HG02885 (cell line): ENCODE data around the gene HADHA.
"Not testable (repeated sequence)": the region's sequence is repeated elsewhere in the genome, so short reads cannot be mapped to it uniquely, and the experiment has no call there.

Experiments used
- ATAC-seq: cut with Tn5 transposase; IDR thresholded peaks from one replicate; pipeline ENCODE4 v1.9.1; 2021; ENCODE audit warnings: mild to moderate bottlenecking; ENCODE audit not compliant: unreplicated experiment, poor library complexity

The HADHA gene

DNA sequence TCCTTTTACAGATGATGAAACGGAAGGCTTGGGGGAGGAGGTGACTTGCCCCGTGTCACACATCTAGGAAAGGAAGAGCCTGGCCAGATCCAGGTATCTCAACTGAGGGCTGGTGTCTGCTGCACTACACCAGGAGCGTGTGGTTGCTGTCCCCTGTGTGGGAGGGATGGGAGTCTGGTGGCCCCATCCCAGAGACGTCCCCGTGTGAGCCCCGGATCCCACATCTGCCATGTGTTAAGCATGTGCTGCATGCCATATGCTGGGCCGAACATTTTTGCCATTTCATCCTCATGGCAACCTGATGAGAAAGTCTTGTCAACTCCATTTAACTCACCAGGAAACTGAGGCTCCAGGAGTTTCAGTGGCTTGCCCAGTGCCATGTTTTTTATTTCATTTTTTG lies 67.3 kb downstream of the HADHA start:
- no peak for ATAC-seq

DNA sequence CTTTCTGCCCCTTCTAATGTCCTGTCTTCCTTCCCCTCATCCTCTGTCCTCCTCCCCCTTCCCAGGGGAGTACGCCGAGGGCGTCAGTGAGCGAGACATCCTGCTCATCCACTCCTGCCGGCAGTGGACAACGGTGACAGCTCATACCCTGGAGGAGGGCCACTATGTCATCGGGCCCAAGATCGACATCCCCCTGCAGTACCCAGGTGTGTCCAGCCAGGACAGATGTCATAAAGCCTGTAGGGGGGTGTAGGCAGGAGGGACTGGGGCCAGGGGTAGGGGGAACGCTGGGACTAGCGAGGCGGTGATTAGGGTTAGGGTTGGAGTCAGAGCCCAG lies 68.2 kb downstream of the HADHA start:
- no peak for ATAC-seq

DNA sequence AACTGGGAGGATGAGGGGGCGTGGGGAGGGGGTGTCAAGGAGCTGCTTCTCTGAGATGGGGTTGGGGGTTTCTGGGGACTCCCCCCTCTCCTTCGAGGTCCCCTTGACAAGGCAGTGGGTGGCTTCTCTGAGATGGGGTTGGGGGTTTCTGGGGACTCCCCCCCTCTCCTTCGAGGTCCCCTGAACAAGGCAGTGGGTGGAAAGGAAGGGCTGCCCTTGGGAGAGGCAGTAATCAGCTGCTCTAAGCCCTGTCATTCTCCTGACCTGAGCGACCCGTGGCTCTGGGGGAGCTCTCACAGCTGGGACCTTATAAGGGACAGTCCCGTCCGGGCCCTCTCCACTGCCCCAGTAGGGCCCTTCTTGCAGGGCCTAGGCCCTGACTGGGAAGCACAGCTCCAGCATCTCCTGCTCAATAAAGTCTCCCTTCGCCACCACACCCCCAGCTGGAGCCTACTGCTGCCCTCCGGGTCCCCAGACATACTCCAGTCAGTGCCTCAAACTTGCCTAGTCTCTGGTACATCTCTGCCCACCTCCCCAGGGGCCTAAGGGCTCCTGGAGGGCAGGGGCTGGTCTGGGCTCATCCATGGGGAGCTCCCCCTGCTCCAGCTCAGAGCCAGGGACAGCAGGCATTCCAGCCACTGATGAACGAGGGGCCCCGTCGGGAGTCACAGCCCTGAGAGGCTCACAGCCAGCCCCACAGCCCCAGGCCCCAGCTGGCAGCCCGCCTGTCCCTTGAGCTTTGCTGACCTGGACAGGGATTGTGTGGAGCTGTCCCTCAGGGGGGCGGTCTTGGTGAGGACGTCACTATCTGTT lies 68.8 kb downstream of the HADHA start:
- ATAC-seq = no peak

DNA sequence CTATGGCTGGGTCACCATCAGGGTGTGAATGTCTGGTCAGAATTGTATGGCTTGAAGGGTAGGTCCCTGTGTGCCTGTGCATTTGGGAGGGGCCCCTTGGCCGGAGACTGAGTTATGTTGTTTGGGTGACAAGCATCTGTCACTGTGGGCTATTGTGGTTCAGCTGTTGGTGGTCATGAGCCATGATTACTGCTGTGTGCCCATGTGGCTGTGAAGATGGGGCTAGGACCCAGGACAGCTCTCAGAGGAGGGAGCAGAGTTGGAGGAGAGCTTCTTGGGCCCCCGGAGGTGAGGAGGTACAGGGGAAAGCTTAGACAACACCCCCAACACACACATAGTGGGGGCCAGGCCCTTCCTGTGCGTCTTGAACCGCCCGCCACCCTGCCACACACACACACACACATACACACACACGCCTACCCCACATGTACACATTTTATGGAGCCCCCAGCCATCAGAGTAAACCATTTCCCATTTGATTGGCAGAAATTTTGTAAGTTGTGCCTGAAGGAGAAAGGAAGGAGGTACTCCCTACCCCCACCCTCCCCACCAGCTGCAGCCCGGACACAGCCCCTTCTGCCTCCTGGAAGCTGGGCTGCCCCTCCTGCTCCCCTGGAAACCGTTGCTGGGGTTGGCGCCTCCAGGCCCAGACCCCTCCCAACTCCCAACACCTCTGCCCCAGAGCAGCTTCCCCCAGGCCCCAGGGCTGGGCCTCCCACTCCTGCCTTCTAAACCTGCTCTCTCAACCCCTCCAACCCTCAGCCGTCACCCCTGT lies 69.6 kb downstream of the HADHA start:
- no peak for ATAC-seq

DNA sequence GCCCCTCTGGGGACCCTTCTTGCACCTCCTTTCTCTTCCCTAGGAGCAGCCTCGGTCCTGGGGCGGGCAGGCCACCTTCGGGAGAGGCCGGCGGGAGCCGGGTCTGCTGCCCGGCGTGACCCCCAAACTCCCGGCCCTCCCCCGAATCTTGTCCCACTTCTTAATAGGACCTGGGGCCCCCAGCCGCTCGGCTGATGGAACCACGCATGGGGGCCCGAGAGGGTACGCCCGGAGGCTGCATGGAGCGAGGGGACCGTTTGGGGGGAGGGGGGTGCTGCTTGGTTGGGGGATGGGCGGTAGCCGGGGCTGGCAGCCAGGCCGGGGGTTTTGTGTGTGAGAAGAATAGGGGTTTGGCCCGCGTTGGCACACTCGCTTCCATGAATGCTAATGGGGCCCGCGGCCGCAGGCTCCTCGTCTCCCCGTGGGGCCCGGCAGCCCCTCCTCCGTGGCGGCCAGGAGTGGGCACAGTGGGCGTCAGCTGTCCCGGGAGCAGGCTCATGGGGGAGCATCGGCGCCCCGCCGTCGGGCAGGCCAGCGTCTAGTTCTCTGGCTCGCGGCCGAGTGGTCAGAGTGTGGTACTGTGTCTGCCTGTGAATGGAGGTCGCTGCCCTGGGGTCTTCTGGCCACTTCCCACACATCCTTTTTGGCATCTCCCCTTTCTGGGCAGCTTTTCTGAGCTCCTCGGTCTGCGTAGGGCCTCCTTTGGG lies 70.5 kb downstream of the HADHA start:
- no peak for ATAC-seq

DNA sequence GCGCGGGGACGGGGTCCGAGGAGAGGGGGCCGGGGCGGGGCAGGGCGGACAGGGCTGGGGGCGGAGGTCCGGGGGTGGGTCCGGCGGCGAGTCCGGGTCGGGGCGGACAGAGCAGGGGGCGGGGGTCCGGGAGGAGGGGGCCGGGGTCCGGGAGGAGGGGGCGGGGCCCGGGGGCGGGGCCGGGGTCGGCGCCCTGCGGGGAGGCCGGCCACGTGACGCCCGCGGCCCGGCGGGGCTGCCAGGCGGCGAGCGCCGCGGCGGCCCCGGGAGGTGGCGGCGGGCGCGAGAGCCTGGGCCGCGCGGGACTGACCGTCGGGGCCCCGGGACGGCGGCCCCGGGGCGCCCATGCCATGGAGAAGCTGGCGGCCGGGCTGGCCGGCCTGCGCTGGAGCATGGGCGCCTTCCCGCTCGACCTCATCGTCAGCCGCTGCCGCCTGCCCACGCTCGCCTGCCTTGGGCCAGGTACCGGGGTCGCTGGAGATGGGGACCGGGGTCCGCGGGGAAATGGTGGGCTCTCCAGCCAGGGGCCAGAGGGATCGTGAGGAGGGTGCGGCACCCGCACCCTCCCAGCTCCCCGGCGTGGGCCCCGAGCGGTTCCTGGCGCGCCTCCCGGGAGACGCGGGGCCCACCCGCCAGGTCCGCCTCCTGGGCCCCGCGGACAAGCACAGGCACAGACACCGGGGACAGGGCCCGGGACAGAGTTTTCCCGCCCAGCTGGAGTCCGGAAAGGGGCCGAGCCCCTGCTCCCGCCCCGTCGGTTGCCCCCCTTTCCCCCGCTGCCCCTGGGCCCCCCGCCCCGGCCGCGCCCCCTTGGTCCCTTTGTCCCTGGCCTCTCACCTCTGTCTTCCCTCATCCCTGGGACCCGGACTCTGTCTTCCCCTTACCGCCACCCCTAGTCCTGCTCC lies 71.3 kb downstream of the HADHA start, which contains the start of gene GAREM2:
Gene GAREM2 (plus strand): TSS at position 218 of the 905 bp plus-strand sequence. CDS start 133 bp downstream, at position 351.
- no peak for ATAC-seq

DNA sequence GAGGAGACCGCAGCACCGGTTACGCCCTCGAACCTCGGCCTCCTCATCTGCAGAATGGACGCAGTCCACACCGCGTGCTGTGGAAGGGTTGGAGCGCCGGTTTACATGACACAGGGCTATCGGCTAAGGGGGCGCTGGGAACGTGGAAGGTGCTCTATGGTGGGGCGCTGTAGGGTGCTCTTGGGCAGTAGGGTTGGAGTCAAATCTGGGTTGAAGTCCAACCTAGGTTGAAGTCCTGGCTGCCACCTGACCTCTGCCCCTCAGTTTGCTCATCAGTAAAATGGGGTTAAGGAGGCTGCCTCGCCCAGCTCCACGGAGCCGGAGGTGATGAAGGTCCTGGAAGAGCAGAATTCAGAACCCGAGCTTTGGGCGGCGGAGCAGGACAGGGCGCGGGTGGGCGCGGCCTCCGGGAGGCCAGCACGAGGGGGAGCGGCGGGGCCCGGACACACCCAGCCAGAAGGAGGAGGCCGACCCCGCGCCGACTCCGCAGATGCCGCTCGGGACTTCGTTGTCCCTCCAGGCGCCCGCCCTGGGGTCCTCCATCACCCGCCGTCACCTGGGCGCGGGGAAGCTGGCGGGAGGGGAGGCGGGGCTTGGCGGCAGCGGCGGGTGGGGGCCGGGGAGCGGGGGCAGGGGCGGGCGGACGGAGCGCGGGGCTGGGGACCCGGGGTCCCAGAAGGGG lies 72.1 kb downstream of the HADHA start:
- ATAC-seq = no peak

DNA sequence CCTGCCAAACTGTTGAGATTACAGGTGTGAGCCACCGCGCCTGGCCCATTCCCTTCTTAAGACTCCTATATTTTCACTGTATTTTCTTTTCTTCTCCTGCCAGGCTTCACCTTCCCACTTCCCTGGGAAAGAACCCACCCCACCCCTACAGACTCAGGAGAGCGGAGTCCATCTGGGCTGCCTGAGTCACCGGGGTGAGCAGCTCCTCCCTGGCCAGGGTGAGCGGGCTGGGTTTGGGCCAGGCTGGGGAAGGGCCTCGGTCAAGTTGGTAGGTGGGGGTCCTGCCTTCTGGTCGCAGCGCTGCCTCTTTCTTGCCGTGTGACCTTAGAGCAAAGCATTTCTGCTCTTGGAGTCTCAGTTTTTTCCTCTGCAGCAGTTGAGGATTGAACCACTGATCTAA lies 73.6 kb downstream of the HADHA start:
- no peak for ATAC-seq

DNA sequence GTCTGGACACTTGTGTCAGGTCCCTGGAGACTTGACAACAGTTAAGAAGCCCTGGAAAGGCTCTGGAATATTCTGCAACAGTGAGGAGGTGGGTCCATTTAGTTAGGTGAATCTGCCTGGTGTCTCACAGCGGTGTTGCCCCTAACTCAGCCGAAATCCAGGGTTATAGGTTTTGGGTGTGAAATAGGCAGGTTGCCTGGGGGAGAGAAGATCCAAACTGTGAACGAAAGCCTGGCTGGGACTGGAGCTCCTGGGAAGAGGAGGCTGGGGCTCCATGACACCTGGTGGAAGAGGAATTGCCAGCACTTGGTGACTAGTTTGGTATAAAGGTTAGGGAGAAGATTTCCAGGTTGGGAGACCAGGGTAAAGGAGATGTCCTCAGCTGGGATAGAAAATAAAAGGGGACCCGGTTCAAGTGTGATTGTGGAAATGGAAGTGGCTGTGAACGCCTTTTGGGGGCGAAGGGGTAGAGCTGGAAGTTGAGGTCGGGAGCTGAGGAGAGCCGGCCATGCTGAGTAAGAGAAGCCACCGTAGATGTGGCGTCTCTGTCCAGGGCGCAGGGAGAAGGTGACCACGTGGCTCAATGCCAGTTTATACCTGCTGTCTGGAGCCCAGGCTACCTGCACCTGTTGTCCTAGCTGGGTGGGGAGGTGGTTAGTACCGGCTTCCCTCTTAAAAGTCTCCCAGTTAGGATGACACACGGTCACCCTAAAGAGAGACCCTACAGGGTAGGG lies 74.6 kb downstream of the HADHA start:
- ATAC-seq = no peak

DNA sequence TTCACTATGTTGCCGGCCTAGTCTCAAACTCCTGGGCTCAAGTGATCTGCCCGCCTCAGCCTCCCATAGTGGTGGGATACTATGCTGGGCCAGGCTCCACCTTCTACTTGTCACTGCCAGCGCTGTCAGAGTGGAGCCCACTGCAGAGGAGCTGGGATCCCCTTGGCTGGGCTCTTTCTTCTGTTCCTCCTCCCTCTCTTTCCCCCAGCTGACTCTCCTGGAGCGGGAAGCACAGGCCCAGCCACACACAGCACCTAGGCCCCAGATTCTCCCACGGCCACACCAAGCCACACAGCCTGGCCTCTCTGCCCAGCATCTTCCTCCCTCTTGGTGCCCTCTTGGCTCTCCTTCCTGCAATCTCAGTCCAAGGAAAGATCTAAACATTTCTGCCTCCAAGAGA lies 75.2 kb downstream of the HADHA start:
- no peak for ATAC-seq

DNA sequence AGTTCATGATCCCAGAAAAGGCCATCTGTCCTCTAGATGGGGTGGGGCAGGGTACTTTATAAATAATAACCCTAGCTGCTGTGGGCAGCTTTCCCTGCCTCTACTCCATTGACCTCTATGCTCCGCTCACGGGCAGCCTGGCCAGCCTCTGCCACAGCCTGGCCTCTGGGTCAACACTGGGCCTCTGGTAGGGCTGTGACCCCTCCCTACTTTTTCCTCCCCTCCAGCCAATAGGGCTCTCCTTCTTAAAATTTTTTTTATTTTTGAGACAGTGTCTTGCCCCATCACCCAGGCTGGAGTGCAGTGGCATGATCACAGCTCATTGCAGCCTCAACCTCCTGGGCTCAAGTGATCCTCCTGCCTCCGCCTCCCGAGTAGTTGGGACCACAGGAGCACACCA lies 75.6 kb downstream of the HADHA start:
- ATAC-seq = no peak

DNA sequence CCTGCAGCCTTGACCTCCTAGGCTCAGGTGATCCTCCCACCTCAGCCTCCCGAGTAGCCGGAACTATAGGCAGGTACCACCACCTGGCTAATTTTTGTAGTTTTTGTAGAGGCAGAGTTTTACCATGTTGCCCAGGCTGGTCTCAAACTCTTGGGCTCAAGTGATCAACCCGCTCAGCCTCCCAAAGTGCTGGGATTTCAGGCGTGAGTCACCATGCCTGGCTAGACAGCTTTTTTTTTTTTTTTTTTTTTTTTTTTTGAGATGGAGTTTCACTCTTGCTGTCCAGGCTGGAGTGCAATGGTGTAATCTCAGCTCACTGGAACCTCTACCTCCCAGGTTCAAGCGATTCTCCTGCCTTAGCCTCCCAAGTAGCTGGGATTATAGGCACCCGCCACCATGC lies 77.9 kb downstream of the HADHA start:
- not testable (repeated sequence) for ATAC-seq

DNA sequence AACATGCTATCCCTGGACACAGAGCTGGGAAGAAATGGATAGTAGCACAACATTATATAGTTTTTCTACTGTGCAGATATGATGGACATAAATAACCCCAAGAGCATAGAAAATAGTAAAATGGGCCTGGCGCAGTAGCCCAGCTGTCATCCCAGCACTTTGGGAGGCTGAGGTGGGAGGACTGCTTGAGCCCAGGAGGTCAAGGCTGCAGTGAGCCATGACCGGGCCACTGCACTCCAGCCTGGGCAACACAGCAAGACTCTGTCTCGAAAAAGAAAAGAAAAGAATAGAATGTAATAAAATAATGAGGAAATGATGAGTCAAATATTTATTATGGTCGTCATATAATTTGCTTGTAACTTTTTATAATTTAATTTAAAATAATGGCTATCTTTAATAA lies 79.0 kb downstream of the HADHA start:
- ATAC-seq = no peak

DNA sequence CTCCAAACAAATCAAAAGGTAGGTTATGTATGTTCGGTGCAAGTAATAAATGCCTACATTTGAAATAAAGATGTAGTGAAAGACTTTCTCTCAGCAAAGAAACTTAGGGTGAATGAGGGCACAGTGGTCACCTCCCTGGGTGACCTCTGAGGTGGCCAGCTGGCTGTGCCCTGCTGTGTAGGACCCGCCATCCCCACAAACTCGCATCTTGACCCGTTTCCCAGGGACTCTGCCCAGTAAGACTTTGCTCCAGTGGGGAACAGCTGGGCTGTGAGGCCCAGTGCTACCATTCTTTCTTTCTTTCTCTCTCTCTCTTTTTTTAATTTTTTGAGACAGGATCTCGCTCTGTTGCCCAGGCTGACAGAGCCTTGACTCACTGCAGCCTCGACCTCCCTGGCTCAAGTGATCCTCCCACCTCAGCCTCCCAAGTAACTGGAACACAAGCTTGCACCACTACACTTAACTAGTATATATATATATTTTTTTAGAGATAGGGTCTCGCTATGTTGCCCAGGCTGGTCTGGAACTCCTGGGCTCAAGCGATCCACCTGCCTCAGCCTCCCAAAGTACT lies 79.7 kb downstream of the HADHA start:
- ATAC-seq = no peak

DNA sequence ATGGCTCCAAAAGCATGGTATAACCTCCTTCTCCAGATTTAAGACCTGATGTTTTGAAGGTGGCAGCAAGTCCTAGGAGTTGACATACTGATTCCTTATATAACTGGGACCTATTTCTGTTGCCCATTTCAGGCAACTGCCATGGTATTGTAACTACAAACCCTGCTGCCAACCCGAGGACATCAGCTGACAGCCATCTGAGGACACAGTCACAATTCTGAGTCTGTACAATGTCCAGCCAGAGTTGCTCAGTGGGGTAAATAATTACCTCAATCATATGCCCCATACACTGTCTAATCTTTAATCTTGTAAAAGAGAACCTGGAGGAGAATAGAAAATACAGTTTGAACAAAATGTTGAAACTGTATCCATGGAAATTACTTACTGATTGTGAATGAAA lies 80.2 kb downstream of the HADHA start:
- no peak for ATAC-seq

DNA sequence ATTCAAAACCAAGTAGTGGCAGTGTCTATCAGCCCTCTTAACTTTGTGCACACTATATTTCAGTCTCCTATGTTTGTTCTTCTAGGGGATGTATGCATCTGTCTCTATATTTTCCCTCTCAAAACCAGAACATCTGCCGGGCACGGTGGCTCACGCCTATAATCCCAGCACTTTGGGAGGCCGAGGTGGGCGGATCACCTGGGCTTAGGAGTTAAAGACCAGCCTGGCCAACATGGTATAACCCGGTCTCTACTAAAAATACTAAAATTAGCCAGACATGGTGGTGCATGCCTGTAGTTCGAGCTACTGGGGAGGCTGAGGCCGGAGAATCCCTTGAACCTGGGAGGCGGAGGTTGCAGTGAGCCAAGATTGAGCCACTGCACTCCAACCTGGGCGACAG lies 81.5 kb downstream of the HADHA start:
- no peak for ATAC-seq

DNA sequence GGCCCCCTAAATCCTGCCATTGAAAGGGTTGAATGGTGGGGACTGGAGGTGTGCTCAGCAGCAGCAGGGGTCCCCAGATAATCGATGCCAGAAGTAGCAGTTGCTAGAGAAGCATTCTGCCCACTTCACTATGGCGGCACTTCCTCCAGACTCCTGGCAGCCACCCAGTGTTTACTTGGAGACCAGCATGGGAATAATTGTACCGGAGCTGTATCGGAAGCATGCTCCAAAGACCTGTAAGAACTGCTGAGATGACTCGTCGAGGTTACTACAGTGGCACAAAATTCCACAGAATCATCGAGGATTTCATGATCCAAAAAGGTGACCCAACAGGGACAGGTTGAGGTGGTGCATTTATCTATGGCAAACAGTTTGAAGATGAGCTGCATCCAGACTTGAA lies 82.5 kb downstream of the HADHA start:
- ATAC-seq = no peak

DNA sequence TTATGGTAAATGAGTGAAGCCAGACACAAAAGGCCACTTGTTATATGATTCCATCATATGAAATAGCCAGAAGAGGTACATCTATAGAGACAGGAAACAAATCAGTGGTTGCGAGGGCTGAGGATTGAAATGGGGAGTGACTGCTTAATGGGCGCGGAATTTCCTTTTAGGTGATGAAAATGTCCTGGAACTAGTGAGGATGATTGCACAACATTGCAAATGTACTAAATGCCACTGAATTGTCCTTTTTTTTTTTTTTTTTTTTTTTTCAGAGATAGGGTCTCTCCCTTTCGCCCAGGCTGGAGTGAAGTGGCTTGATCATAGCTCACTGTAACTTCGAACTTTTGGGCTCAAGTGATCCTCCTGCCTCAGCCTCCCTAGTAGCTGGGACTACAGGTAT lies 86.9 kb downstream of the HADHA start:
- ATAC-seq = no peak

DNA sequence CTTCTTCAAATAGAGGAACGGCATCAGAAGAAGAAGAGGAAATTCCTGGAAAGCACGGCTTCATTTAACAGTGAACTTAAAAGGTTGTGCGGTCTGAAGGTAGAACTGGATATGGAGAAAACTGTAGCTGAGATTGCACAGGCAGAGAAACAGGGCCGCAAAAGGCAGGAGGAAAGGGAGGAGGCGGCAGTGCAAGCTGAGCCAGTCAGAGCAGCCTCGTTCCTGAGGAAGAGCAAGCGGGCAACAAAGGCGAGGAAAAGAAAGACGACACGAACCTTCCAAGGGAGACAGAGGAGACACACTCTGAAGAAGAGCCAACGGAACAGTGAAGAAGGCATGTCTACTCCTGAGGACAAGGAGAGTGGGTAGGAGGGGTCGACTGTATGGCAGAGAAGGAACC lies 94.2 kb downstream of the HADHA start:
- no peak for ATAC-seq
